GM12864 (cell line): Measurements from ENCODE around the gene RASEF.

Experiments
- DNase-seq: peaks from one replicate; pipeline ENCODE4 v3.0.0-alpha.2; 2011; ENCODE audit warnings: low read depth
- H3K4me3 ChIP-seq: 2 replicates; pipeline ENCODE4 v1.5.1; 2011; ENCODE audit warnings: mild to moderate bottlenecking, low read depth, low read length, control low read depth
- CTCF ChIP-seq: IDR thresholded peaks from 2 replicates; pipeline ENCODE4 v1.5.1; 2011; ENCODE audit warnings: low read depth, mild to moderate bottlenecking, moderate library complexity, low read length, control low read depth, inconsistent platforms; ENCODE audit errors: missing control alignments

The RASEF gene

DNA sequence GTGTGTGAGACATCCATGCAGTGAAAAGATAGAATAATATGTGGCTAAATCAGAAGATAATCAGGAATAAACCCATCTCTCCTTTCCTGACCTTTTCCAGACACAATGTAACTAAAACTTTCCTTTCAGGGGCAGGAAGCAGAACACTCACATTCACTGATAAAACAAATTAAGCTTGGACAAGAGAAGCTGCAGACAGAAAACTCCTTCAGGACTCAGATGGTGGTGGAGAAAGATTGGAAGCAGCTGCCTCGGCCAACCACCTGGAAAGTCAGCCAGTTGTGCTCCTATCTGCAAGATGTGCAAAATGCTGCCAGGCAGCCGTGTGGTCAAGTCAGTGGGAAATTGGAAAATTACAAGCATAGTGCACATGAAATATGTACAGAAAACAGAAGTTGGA lies 26.9 kb downstream of the RASEF start:
- no peak for TF ChIP-seq CTCF
- no peak overlapping the region for H3K4me3 ChIP-seq
- no peak for DNase-seq

GRCh38 chr9:83035143-83035542 lies 27.8 kb downstream of the RASEF start:
- no peak for DNase-seq
- TF ChIP-seq CTCF, result no peak
- H3K4me3 ChIP-seq, result no peak overlapping the region

- TF ChIP-seq CTCF, result no peak
- H3K4me3 ChIP-seq, result no peak overlapping the region
- no peak for DNase-seq
These were observed 28.4 kb downstream of the RASEF start for GRCh38 chr9:83034587-83034986.

DNA sequence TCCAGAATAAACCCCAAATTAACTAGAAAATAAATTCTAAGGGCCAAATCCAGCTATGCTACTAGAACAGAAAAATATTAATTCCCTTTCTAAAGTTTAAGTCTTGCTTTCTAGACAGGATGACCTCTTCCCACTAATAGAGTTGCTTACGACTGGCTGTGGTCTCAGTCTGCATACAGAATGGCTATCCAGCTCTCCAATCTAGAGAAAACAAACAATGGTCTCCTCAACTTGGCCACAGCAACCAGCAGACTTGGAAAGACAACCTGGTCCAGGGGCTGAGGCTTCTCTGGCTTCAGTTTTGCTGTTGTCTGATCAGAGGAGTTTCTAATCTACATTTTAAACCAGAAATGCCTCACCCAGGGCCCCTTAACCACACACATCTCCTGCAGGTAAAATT lies 28.9 kb downstream of the RASEF start:
- TF ChIP-seq CTCF, result no peak
- no peak overlapping the region for H3K4me3 ChIP-seq
- no peak for DNase-seq

DNA sequence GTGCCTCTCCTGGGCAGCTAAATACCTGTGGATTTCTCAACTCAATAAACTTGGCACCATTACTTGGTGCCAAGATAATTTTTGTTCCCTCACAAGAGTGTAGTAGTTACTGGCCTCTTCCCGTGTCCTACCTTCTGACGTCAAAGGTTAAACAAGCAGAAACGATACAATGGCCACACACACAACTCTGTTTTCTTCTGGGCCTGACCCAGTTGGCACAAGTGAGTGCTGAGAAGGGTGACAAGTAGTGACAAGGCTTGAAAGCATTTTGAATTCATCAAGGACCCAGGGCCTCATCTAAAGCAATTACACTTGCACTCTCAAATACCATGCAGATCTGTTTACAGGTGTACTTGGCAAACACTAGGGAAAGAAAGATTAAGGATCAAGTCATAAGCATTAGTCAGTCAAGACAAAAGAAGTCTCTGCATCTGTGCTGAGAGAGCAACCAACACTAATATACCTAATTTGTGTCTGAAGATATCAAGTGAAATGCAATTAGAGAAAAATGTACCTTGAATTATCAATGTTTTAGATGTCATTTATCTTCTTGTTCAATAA lies 30.8 kb downstream of the RASEF start:
- no peak for TF ChIP-seq CTCF
- no peak for DNase-seq
- no peak overlapping the region for H3K4me3 ChIP-seq

- no peak overlapping the region for H3K4me3 ChIP-seq
- no peak for DNase-seq
- no peak for TF ChIP-seq CTCF
These were observed 32.4 kb downstream of the RASEF start for GRCh38 chr9:83030391-83031107.
